ENCODE data around the gene SHD.

DNA sequence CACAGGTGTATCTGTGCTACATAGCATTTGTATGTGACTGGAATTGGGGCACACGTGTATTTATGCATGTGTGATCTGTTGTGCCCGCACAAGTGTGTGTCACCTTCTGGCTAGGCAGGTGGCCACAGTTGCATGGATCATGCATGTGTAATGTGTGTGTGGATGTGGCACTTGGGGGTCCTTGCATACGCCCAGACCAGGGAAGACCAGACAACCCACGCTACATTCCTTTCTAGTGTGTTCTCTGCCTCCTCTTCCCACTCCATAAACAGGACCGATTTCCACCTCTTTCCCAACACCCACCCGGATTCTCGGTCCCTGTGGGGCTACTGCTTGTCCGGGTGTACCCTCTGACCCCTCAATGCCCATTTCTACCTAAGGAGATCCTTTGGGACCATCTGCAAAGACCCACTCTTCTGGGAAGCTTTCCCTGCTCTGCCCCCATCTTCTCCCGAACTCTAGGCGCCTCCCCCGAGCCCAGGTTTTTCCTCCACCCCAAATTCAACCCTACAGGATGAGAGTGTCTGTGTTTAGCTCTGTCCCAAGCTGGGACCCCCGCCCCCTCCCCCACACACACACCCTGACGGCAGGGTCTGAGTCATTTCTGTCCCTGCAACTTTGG, 47.3 kb downstream of the SHD start:
- TF ChIP-seq, protein P1, sequence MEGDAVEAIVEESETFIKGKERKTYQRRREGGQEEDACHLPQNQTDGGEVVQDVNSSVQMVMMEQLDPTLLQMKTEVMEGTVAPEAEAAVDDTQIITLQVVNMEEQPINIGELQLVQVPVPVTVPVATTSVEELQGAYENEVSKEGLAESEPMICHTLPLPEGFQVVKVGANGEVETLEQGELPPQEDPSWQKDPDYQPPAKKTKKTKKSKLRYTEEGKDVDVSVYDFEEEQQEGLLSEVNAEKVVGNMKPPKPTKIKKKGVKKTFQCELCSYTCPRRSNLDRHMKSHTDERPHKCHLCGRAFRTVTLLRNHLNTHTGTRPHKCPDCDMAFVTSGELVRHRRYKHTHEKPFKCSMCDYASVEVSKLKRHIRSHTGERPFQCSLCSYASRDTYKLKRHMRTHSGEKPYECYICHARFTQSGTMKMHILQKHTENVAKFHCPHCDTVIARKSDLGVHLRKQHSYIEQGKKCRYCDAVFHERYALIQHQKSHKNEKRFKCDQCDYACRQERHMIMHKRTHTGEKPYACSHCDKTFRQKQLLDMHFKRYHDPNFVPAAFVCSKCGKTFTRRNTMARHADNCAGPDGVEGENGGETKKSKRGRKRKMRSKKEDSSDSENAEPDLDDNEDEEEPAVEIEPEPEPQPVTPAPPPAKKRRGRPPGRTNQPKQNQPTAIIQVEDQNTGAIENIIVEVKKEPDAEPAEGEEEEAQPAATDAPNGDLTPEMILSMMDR (IDR thresholded peaks at IDR 0.05; ENCODE audit: insufficient read depth, low read length): no peak
- no peak for TF ChIP-seq POLR2AphosphoS5 (IDR thresholded peaks at IDR 0.05; ENCODE audit: low read depth)
- TF ChIP-seq GABPA (IDR thresholded peaks at IDR 0.05; ENCODE audit: low read depth): no peak

Data from HL-60 (cell line).